K562 (cell line): ENCODE measurements around the gene NPAS3. TPM values are rescaled to one million over a fixed set of nuclear protein-coding genes. Genes with fewer than 3 reads are reported as not detected.

Experiments
- ATAC-seq: fragments of 200-7000 bp; cut with Tn5 transposase; 3 replicates; pipeline ENCODE4 v1.9.1; 2020; ENCODE audit warnings: moderate library complexity
- BruUV-seq: library from RNA; stranded (reverse); fragments of 400-500 nt; replicated peaks from 2 replicates; lab custom pipeline; 2021; lab: Mats Ljungman, UMichigan
- CTCF ChIA-PET: fragments of 300-600 bp; formaldehyde crosslinking; extraction: SDS; loops from one replicate; lab custom pipeline; 2021; ENCODE audit warnings: low intra/inter-chr PET ratio; lab: Yijun Ruan, JAX
- POLR2A ChIA-PET: fragments of 300-600, 350-650 bp; sonication (Branson Sonifier 250); formaldehyde crosslinking; extraction: SDS; loops from one replicate; lab custom pipeline; 2021; ENCODE audit warnings: antibody characterized with exemption, inconsistent platforms; lab: Yijun Ruan, JAX
- DNase-seq, 4 experiments: peaks; one replicate each; pipeline versions ENCODE4 v3.0.0 to v3.0.0-alpha.2; 2011 to 2018; ENCODE audit warnings: low spot score in 3 of 4, mixed read lengths in 3 of 4; ENCODE audit errors: extremely low read depth in 1 of 4
- FAIRE-seq: peaks from 2 replicates; lab custom pipeline; 2011; peaks lifted over from hg19 to GRCh38; lab: Jason Lieb, UNC
- H2AFZ ChIP-seq: 2 replicates; pipeline ENCODE4 v1.6.0; 2011; ENCODE audit warnings: low read depth, low read length, control low read depth, inconsistent platforms
- H3K27ac ChIP-seq: fragments of 200-600 bp; 3 replicates; pipeline ENCODE4 v1.8.0; 2011; ENCODE audit warnings: low read depth, mild to moderate bottlenecking, control low read depth, inconsistent platforms, low read length, moderate library complexity, mixed read lengths; ENCODE audit errors: extremely low read depth
- H3K27me3 ChIP-seq, 2 experiments: fragments of 300-600 bp in 1 of 2; 2 replicates in 1 of 2; 3 replicates in 1 of 2; pipeline versions ENCODE4 v1.6.0 to v1.8.0; 2011; ENCODE audit warnings: inconsistent platforms in 2 of 2, low read length in 2 of 2, mild to moderate bottlenecking in 1 of 2, mixed read lengths in 1 of 2, moderate library complexity in 1 of 2; ENCODE audit not compliant: control insufficient read depth in 2 of 2, insufficient read depth in 2 of 2
- H3K36me3 ChIP-seq: fragments of 300-600 bp; 3 replicates; pipeline ENCODE4 v1.8.0; 2011; ENCODE audit warnings: mild to moderate bottlenecking, low read length, inconsistent platforms; ENCODE audit not compliant: control insufficient read depth, insufficient read depth
- H3K4me1 ChIP-seq, 2 experiments: fragments of 200-600 bp in 1 of 2; replicated peaks in 1 of 2; 2 replicates in 1 of 2; 3 replicates in 1 of 2; pipeline versions ENCODE4 v1.5.1 to v1.8.0; 2011; ENCODE audit warnings: inconsistent platforms in 2 of 2, low read length in 2 of 2, mild to moderate bottlenecking in 1 of 2, mixed read lengths in 1 of 2, moderate library complexity in 1 of 2; ENCODE audit not compliant: control insufficient read depth in 2 of 2, insufficient read depth in 2 of 2
- H3K4me2 ChIP-seq: 2 replicates; pipeline ENCODE4 v1.6.1; 2011; ENCODE audit warnings: low read length, control low read depth, inconsistent platforms, mixed read lengths; ENCODE audit not compliant: insufficient read depth
- H3K4me3 ChIP-seq: fragments of 200-600 bp; sonication (generic), shearing (Covaris generic); 2 replicates; pipeline ENCODE4 v1.5.1; 2016; ENCODE audit warnings: control low read depth, inconsistent platforms
- H3K79me2 ChIP-seq: fragments of 200-600 bp; 3 replicates; pipeline ENCODE4 v1.8.0; 2011; ENCODE audit warnings: low read length, inconsistent platforms; ENCODE audit not compliant: control insufficient read depth, insufficient read depth
- H3K9ac ChIP-seq, 2 experiments: 2 replicates each; pipeline versions ENCODE4 v1.6.0 to v1.6.1; 2011; ENCODE audit warnings: low read depth in 2 of 2, low read length in 2 of 2, control low read depth in 1 of 2, inconsistent platforms in 1 of 2, mild to moderate bottlenecking in 1 of 2, mixed read lengths in 1 of 2; ENCODE audit not compliant: insufficient read depth in 1 of 2
- H3K9me1 ChIP-seq: one replicate; pipeline ENCODE4 v1.6.0; 2011; ENCODE audit warnings: inconsistent platforms, mild to moderate bottlenecking, low read length, moderate library complexity; ENCODE audit not compliant: control insufficient read depth, insufficient read depth
- H3K9me3 ChIP-seq: replicated peaks from 2 replicates; pipeline ENCODE4 v1.5.1; 2011; ENCODE audit warnings: low read depth, low read length, inconsistent platforms; ENCODE audit not compliant: control insufficient read depth, insufficient read depth
- H4K20me1 ChIP-seq: replicated peaks from 2 replicates; pipeline ENCODE4 v1.6.1; 2011; ENCODE audit warnings: low read length, inconsistent platforms, mixed read lengths; ENCODE audit not compliant: control insufficient read depth, insufficient read depth
- BDP1 ChIP-seq: IDR thresholded peaks from 3 replicates; pipeline ENCODE4 v1.6.1; 2011; ENCODE audit not compliant: insufficient read length, insufficient read depth
- BHLHE40 ChIP-seq: IDR thresholded peaks from 2 replicates; pipeline ENCODE4 v1.6.1; 2011; ENCODE audit warnings: low read length, improper control_type of control experiment
- DMBX1 ChIP-seq: fragments of 250-450 bp; sonication (Bioruptor Pico); IDR thresholded peaks from 2 replicates; pipeline ENCODE4 v1.8.0; 2022; ENCODE audit warnings: inconsistent platforms, mild to moderate bottlenecking, moderate library complexity, borderline replicate concordance
- ILK ChIP-seq: fragments of 450-650 bp; IDR thresholded peaks from 2 replicates; pipeline ENCODE4 v1.6.1; 2016; ENCODE audit warnings: missing genetic modification characterization, low read depth, mild to moderate bottlenecking, missing compliant biosample characterization, moderate library complexity, borderline replicate concordance
- PML ChIP-seq: IDR thresholded peaks from 2 replicates; pipeline ENCODE4 v1.6.1; 2012; ENCODE audit warnings: low read length, inconsistent platforms
- TAF9B ChIP-seq: fragments of 450-650 bp; IDR thresholded peaks from 2 replicates; pipeline ENCODE4 v1.6.1; 2018; ENCODE audit warnings: mild to moderate bottlenecking; ENCODE audit not compliant: partially characterized antibody
- ZNF133 ChIP-seq: fragments of 250-450 bp; sonication (Bioruptor Pico); IDR thresholded peaks from 2 replicates; pipeline ENCODE4 v1.4.0; 2020; ENCODE audit warnings: mild to moderate bottlenecking
- ZNF140 ChIP-seq: fragments of 250-450 bp; sonication (Bioruptor Pico); IDR thresholded peaks from 2 replicates; pipeline ENCODE4 v1.8.0; 2021; ENCODE audit warnings: moderate library complexity, mild to moderate bottlenecking, inconsistent platforms
- ZNF384 ChIP-seq: IDR thresholded peaks from 2 replicates; pipeline ENCODE4 v1.6.1; 2012; ENCODE audit warnings: low read depth, low read length, improper control_type of control experiment
- ZNF436 ChIP-seq: fragments of 250-450, 450-650 bp; sonication (Bioruptor Pico); formaldehyde crosslinking; IDR thresholded peaks from 2 replicates; pipeline ENCODE4 v1.7.0; 2020; ENCODE audit warnings: mild to moderate bottlenecking
- WGBS: fragments of 100-300 bp; shearing (Covaris generic); methylation state at CpG from one replicate; pipeline ENCODE4 v1.1.6; 2016; ENCODE audit warnings: low coverage, mixed read lengths; ENCODE audit not compliant: insufficient coverage; ENCODE audit errors: missing lambda C conversion rate; 5-methylcytosine and 5-hydroxymethylcytosine counted together
- in situ Hi-C: fragments of 300-500 bp; cut with MboI; formaldehyde crosslinking; loops from 4 replicates; pipeline ENCODE4 v1.15.0; 2018; ENCODE audit warnings: inconsistent platforms, mixed read lengths
- intact Hi-C: fragments of 100-400 bp; cut with micrococcal nuclease; formaldehyde crosslinking; loops from 2 replicates; pipeline ENCODE4 v1.14.2; 2022
- polyA plus RNA-seq, 8 experiments: library from polyadenylated mRNA; depleted of rRNA in 4 of 8; stranded (reverse) in 5 of 8; unstranded in 3 of 8; fragments of >200 nt; fragmentation: Nextera tagmentation in 2 of 8; fragmentation: Illumina TruSeq in 1 of 8; extraction: Ambion mirVana in 2 of 8; extraction: Trizol in 1 of 8; gene quantifications; 2 replicates each; pipeline versions ENCODE4 v1.2.1 to v1.2.3, GENCODE V29; 2011 to 2014; ENCODE audit warnings: inconsistent platforms in 1 of 8, missing spikeins in 1 of 8
- total RNA-seq, 7 experiments: library from RNA; depleted of rRNA in 6 of 7; stranded (reverse); fragments of >200 nt in 6 of 7; fragmentation: Illumina TruSeq in 2 of 7; extraction: Trizol in 2 of 7; gene quantifications; 2 replicates each; pipeline versions ENCODE4 v1.2.1 to v1.2.3, GENCODE V29; 2011 to 2021; ENCODE audit warnings: low replicate concordance in 1 of 7

The NPAS3 gene
- total and polyA plus RNA-seq, 9 of the 15 experiments (the other 6 are each of a cell fraction or from before 2014, with no cell fraction given) = 0.04 TPM; not detected in 8

- Histone ChIP-seq H3K9me3 (no peaks in the 10 kb centered on the region), H3K27ac (no peak overlapping the region), H3K36me3 (no peaks in the 10 kb centered on the region), H3K79me2 (no peaks in the 10 kb centered on the region), H3K4me3 (no peak overlapping the region), H3K27me3 (no peaks in the 10 kb centered on the region), H3K9ac (no peak overlapping the region), H3K9me1 (no peaks in the 10 kb centered on the region), H2AFZ (no peak overlapping the region), H3K4me1 (no peaks in the 10 kb centered on the region), H3K4me2 (no peak overlapping the region), H4K20me1 (no peaks in the 10 kb centered on the region)
- intact Hi-C loops = no loop called here
- TF ChIP-seq BHLHE40 (no peak), ZNF133 (CRISPR knock-in tag) (no peak), TAF9B (no peak), BDP1 (no peak), PML (no peak), ZNF140 (CRISPR knock-in tag) (no peak), DMBX1 (CRISPR knock-in tag) (no peak), ZNF436 (CRISPR knock-in tag) (no peak), ILK (no peak), ZNF384 (no peak)
- in situ Hi-C loops = no loop called here
- CTCF ChIA-PET = no interaction called here
- DNase-seq = no peak
- no peak for FAIRE-seq
- POLR2A ChIA-PET = no interaction called here
- no peak for ATAC-seq
- no TSS peak for BruUV-seq
- WGBS = 8% methylated on average over 1 of the region's 1 CpG
These were observed 732.9 kb downstream of the NPAS3 start for GRCh38 chr14:33671556-33671955.
